Femur (tissue), 1 donor: ENCODE data around the gene UBTD1.

Source experiments
- DNase-seq: peaks from one replicate; pipeline ENCODE4 v3.0.0-alpha.2; 2017

The UBTD1 gene

GRCh38 chr10:97483506-97483905 is 15.2 kb upstream of the UBTD1 start:
- DNase-seq: no peak

DNA sequence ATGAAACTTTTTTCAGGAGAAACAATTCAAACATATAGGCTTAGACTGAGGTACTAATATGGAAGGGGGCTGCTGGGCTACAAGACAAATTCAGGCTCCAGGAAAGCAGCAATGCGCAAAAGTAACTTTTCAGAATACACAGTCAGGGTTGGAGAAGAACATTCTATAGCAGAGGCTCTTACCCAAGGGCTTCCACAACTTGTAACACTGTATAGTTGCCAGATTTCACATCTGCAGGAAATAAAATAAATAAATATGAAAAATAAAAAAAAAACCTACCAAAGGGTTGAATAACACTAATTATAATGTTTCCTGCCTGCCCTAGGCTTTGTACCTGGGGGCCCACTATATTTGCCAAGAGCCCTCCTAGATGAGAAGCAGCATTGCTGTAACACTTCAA is 14.8 kb upstream of the UBTD1 start:
- DNase-seq: no peak

DNA sequence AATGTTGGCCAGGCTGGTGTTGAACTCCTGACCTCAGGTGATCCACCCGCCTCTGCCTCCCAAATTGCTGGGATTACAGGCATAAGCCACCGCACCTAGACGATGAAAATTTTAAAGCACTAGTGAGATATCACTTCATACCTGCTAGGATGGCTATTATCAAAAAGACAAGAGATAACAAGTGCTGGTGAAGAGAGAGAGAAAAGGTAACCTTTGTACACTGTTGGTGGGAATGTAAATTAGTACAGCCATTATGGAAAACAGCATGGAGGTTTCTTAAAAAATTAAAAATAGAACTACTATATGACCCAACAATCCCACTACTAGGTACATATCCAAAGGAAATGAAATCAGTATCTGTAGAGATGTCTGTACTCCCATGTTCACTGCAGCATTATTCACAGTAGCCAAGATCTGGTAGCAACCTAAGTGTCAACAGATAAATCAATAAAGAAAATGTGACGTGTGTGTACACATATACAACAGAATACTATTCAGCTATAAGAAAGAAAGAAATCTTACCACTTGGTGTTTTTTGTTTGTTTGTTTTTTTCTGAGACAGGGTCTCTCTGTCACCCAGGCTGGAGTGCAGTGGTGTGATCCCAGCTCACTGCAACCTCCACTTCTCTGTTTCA is 13.0 kb upstream of the UBTD1 start:
- DNase-seq: no peak

GRCh38 chr10:97490592-97490991 is 8.1 kb upstream of the UBTD1 start:
- peak; percentile 66 for DNase-seq

GRCh38 chr10:97494151-97494550 is 4.6 kb upstream of the UBTD1 start:
- no peak for DNase-seq

DNA sequence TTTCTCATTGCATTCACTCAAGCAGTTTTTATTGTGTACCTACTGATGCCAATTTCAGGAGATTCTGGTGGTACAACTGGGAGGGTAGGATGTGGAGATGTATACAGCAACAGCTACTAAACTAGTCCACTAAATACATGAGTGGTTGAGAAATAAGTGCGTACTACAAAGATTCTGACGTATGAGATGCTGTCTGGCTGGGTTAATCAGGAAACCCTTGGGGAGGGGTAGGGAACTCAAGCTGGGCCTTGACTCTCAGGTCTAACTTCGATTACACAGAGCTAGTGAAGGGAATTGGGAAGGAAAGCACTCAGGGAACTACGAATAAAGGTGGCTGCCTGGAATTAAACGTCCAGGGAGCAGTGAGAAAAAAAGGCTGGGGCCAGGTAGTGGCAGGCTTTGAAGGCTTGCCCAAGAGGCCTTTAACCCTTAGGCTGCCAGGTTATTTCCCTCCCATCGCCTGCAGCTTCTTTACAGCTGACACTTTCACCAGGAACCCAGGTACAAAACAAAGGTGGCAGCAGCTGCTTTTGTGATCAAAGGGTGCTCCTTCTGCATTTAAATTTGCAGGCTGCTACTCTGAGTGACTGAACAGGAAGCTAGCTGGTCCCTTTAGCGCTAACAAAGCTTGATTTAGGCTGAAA is 3.7 kb upstream of the UBTD1 start:
- DNase-seq: no peak

DNA sequence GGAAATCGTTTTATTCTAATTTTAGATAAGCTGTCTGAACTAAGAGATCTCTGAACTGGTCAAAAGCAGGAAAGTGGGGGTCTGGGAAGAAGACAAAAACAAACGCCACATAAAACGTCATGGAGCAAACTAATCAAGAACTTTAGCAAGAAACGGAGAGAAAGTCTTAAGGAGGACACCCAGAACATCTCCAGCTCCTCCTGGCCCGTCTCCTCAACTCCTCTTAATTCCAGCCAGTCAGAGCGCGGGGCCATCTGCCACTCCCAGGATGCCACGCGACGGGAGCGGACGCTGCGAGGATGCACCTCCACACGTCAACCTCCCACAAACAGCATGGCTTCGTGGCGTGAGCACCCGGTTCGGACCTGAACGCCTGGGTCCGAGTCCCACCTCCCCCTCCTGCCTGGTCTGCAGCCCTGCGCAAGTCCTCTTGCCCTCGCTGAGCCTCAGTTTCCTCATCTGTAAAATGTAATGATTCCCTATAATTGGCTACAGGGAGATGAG is 1.1 kb upstream of the UBTD1 start:
- peak; percentile 87 for DNase-seq

DNA sequence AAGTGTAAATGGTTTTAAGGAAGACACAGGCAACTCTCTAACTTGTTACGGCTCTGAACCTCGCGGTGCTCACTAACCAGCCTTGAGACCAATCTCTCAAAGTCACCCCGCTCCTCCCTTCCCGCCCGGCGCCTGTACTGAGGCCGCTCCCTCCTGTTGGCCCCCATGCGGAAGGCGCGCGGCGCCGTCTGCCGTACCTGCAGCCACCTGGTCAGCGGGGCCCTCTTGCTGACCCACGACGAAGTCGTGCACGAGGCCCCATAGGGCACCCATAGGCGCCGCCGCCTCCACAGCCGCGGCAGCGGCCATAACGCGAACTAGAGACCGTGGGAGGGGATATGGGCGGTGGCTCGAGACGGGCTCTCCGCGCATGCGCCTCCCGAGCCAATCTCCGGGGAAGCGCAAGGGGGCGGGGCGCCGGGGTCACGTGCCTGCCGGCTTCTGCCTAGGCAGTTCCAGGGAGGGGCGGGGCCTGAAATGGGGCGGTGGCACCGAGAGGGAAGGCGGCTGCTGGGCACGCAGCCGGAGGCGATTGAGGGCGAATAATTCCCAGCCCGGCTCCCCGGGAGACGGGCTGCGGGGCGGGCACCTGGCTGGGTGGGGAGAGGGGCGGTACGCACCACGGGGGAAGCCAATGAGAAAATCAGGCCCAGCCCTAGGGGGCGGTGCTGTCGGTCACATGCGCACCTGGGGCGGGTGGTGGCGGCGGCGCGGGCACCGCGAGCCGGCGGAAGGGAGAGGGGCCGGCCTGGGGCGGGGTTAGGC is 466 bp upstream of the UBTD1 start, which contains the start of gene MMS19:
TSS of gene MMS19 (minus strand) at position 347 of the 765 bp plus-strand sequence. CDS start at position 309, 38 bp downstream.
- peak; percentile 99 for DNase-seq

GRCh38 chr10:97499561-97500296 is 1.0 kb downstream of the UBTD1 start:
- DNase-seq: peak; percentile 70

GRCh38 chr10:97500297-97500575 is 1.5 kb downstream of the UBTD1 start:
- DNase-seq: peak; percentile 25

- no peak for DNase-seq
These were observed 4.2 kb downstream of the UBTD1 start for GRCh38 chr10:97502916-97503315.

DNA sequence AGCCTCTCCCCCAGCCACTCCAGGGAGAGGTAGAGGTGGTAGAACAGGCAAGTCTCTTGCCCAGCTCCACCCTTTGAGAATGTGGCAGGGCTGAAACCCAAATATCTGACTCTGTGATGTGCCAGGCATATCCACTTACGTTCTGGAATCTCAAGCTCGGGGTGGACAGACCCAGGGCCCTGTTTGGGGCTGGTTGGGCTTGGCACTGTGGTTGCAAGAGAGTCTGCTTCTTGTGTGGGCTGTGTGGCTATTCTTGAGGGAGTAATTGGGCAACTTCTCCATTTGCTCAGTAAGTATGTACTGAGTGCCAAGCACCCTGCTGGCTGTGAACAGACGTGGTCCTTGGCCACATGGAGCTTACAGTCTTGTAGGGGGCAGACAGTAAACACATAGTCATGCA is 4.7 kb downstream of the UBTD1 start:
- peak; percentile 24 for DNase-seq

- DNase-seq: no peak
These were observed 6.4 kb downstream of the UBTD1 start for GRCh38 chr10:97505152-97505551.

- DNase-seq: no peak
These were observed 7.7 kb downstream of the UBTD1 start for GRCh38 chr10:97506199-97506991.

DNA sequence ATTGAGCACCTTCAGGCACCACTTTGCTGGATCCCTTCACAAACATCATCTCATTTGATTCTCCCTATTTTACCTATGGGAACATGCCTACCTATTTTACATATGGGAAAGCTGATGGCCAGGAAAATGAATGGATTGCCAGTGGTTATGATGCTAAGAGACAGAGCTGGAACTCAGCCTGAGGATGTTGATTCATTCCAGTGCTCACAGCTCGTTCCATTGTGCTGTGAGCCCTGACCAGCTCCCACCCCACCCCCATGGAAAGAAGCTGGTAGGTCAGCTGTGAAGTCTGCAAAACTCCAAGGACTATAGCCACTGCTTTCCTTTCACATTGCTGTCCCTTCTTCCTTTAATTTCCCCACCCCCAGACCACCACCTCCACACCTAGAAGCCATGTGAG is 9.6 kb downstream of the UBTD1 start:
- DNase-seq: no peak

DNA sequence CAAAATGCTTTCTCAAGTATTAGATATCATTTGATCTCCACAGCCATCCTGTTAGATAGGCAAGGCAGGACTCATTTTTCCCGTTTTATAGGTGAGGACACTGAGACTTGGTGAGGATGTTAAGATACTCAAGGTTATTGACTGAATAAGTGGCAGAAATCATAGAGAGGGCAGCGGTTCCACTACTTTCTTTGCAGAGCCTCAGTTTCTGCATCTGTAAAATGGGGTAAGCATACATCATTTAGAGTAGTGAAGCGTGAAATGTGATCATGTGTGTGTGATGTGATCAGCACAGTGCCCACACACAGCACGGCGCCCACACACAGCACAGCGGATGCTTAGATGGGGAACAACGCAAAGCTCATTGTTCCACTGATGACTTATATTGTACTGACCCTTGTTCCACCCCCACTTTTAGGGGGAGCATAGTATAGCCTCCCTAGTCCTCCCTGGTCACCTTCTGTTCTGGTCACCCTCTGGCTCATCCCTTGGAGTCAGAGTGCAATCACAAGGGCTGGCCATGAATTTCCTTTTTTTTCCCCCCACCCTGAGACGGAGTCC is 10.5 kb downstream of the UBTD1 start:
- no peak for DNase-seq

DNA sequence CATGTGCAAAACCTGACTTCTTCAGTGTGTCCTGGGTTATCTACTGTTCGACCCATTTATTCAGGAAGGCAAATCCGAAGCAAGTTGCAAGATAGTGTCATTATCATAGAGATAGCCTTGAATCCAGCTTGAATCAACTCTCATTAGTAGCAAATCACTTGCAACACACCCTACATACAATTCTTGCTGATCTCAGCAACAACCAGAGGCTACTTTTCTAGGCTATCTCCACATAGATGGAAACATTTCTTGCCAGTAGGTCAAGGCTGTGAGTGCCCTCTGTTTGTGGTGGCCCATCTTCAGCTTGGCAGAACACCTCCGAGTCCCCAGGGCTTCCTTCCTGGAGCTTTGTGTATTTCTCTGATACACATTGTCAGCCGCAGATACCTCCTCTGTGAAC is 12.0 kb downstream of the UBTD1 start:
- DNase-seq: no peak

DNA sequence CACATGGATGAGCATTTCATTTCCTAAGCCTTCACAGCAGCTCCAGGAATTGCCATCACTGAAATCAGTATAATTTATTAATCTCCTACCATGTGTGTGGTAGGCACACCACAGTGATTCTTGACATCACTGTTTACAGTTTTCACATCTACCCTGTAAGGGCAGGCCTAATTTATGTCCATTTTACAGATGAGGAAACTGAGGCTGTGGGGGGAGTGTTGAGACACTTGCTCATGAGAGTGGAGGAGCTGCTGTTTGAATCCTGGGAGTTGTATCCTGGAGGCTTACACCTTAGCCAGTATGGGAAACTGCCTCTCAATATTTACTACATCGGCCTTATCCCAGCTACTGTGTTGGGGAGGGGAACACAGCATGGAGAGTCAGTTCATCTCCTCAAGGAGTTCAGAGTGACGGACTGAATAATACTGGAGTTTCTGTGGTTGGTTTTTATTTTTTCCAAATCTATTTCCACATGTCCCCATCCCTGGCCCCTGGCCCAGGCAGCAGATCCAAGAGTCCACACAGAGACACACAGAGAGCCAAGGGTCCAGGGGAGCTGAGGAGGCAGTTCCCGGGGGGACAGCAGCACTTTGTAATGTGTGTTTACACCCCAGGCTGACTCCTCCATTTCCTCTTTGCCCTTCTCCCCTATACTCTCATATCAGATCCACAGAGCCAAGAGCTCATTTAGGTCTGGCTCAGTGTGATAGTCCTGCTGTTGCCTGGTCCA is 13.2 kb downstream of the UBTD1 start:
- DNase-seq: no peak

DNA sequence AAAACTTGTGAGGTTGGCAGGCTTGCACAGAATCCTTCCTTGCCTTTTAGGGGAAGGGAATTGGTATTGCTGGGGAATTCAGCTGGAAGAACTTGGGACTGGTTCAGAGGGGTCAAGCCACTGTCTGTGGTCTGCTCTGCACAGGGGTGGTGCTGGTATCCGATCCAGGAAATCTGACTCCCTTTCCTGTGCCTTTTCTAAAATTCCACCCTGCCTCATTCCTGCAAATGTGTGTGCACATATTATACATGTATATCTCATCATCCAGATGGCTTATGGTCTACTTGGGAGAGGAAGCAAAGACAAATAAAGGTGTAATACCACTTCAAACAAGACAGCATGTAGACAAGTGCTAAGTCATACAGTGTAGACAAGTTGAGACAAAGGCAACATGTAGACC is 14.3 kb downstream of the UBTD1 start:
- no peak for DNase-seq

DNA sequence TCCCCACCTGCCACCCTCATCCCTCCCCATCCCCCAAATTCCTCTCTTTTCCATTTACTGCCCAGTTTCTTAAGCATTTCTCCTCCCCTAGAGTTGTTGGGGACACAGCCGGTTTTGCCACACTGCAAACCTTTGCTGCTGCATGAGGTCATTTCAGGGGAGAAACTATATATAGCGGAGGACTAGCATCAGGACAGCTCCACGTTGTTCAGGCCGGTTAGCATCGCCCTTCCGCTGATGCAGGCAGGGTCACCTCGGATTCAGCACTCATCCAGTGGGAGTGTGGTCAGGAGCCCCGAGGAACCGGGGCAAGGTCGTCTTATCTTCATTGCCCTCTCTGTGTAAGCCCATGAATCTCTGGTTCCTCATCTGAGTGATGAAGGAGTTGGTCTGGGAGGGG is 15.6 kb downstream of the UBTD1 start:
- no peak for DNase-seq

GRCh38 chr10:97515271-97515978 is 16.7 kb downstream of the UBTD1 start:
- no peak for DNase-seq
